ENCODE measurements around the gene LRATD1. TPM values are rescaled to one million over a fixed set of nuclear protein-coding genes. Genes with fewer than 3 reads are reported as not detected.

The LRATD1 gene
- total and polyA plus RNA-seq, 4 donors: 3.7 to 23.0 (median 9.0) TPM

DNA sequence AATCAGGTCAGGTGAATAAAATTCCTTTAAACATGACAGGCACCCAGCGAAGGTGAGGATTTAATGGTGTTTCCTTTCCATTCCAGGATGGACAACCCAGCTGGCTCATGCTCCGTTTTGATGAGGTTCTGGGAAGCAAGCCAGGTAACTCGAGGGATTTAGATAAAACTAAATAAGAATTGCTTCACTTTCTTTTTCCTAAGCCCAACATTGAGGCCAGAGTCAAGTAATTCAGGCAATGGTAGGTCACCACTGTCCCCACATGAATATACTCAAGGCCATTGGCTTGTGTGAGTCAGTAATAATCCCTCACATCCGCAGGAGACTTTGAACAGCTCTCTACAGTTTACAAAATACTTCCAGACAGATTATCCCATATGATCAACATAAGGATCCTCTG lies 16.2 kb upstream of the LRATD1 start:
- no peak overlapping the region for H3K4me3 ChIP-seq
- H3K9ac ChIP-seq (ENCODE audit: insufficient read depth in 1 of 2, low read length in 2 of 2): no peak overlapping the region
- TF ChIP-seq, protein P1, sequence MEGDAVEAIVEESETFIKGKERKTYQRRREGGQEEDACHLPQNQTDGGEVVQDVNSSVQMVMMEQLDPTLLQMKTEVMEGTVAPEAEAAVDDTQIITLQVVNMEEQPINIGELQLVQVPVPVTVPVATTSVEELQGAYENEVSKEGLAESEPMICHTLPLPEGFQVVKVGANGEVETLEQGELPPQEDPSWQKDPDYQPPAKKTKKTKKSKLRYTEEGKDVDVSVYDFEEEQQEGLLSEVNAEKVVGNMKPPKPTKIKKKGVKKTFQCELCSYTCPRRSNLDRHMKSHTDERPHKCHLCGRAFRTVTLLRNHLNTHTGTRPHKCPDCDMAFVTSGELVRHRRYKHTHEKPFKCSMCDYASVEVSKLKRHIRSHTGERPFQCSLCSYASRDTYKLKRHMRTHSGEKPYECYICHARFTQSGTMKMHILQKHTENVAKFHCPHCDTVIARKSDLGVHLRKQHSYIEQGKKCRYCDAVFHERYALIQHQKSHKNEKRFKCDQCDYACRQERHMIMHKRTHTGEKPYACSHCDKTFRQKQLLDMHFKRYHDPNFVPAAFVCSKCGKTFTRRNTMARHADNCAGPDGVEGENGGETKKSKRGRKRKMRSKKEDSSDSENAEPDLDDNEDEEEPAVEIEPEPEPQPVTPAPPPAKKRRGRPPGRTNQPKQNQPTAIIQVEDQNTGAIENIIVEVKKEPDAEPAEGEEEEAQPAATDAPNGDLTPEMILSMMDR (IDR thresholded peaks at IDR 0.05; ENCODE audit: control extremely low read depth, extremely low read depth): no peak
- WGBS, 2 donors: 64 to 71% methylated on average over 4 of the region's 4 CpGs
- H3K27me3 ChIP-seq (ENCODE audit: control insufficient read depth in 3 of 3, insufficient read depth in 3 of 3, low read length in 2 of 3): peaks cover 0 to 4% (median 0%) of the 10 kb centered on the region in 3 donors
- H3K36me3 ChIP-seq (ENCODE audit: control insufficient read depth in 4 of 4, insufficient read depth in 4 of 4, low read length in 4 of 4): no peaks in the 10 kb centered on the region
- H3K27ac ChIP-seq (ENCODE audit: low read depth in 1 of 2, low read length in 1 of 2): no peak overlapping the region
- no peaks in the 10 kb centered on the region for H3K4me1 ChIP-seq (ENCODE audit: control insufficient read depth in 5 of 5, insufficient read depth in 5 of 5, low read length in 5 of 5)
- ATAC-seq (ENCODE audit: insufficient read depth, low FRiP score) (no peak), DNase-seq (no peak)
- no peaks in the 10 kb centered on the region for H3K9me3 ChIP-seq (ENCODE audit: control insufficient read depth in 4 of 4, insufficient read depth in 3 of 4, low read length in 3 of 4)

DNA sequence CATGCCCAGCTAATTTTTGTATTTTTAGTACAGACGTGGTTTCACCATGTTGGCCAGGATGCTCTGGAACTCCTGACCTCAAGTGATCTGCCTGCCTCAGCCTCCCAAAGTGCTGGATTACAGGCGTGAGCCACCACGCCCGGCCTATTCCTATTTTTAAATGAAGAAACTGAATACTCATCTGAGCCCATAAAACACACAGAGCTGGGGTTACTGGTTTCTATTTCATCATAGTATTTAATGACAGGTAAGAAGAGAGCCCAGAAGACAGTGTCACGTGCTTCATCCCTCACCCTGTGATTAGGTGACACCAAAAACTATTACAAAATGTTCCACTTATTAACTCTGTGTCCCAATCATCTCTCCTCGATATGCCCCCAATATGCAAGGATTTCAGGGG lies 15.6 kb upstream of the LRATD1 start:
- no peak overlapping the region for H3K9ac ChIP-seq (ENCODE audit: insufficient read depth in 1 of 2, low read length in 2 of 2)
- no peak for DNase-seq
- H3K9me3 ChIP-seq (ENCODE audit: control insufficient read depth in 4 of 4, insufficient read depth in 3 of 4, low read length in 3 of 4): no peaks in the 10 kb centered on the region
- 91 to 93% methylated on average over 6 of the region's 6 CpGs for WGBS, 2 donors
- H3K36me3 ChIP-seq (ENCODE audit: control insufficient read depth in 4 of 4, insufficient read depth in 4 of 4, low read length in 4 of 4): no peaks in the 10 kb centered on the region
- TF ChIP-seq, protein P1 (IDR thresholded peaks at IDR 0.05; ENCODE audit: control extremely low read depth, extremely low read depth): no peak
- H3K27ac ChIP-seq (ENCODE audit: low read depth in 1 of 2, low read length in 1 of 2): no peak overlapping the region
- H3K4me1 ChIP-seq (ENCODE audit: control insufficient read depth in 5 of 5, insufficient read depth in 5 of 5, low read length in 5 of 5): no peaks in the 10 kb centered on the region
- no peak for ATAC-seq (ENCODE audit: insufficient read depth, low FRiP score)
- H3K27me3 ChIP-seq (ENCODE audit: control insufficient read depth in 3 of 3, insufficient read depth in 3 of 3, low read length in 2 of 3): peaks cover 0 to 4% (median 0%) of the 10 kb centered on the region in 3 donors
- H3K4me3 ChIP-seq: no peak overlapping the region

DNA sequence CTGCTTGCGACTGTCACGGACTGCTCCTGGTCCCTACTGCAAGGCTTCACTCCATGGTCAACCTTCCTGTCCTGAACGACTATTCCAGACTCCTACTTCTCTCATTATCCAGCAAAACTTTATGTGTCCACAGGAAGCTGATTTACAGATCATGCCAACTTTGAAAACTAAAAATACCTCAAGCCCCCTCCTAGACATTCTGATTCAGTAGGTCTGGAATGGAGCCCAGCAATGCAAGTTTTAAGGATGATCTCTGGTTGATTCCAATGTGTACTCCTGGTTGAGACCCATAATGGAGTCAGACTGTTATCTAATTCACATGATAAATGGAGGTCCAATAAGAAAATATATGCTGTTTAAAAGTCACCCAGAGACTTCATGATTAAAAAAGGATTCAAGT lies 13.1 kb upstream of the LRATD1 start:
- H3K4me3 ChIP-seq: no peak overlapping the region
- ATAC-seq (ENCODE audit: insufficient read depth, low FRiP score) (no peak), DNase-seq (no peak)
- WGBS, 2 donors: 73 to 80% methylated on average over 3 of the region's 3 CpGs
- TF ChIP-seq, protein P1 (IDR thresholded peaks at IDR 0.05; ENCODE audit: control extremely low read depth, extremely low read depth): no peak
- H3K4me1 ChIP-seq (ENCODE audit: control insufficient read depth in 5 of 5, insufficient read depth in 5 of 5, low read length in 5 of 5): no peaks in the 10 kb centered on the region
- H3K27ac ChIP-seq (ENCODE audit: low read depth in 1 of 2, low read length in 1 of 2): no peak overlapping the region
- no peaks in the 10 kb centered on the region for H3K27me3 ChIP-seq (ENCODE audit: control insufficient read depth in 3 of 3, insufficient read depth in 3 of 3, low read length in 2 of 3)
- no peaks in the 10 kb centered on the region for H3K36me3 ChIP-seq (ENCODE audit: control insufficient read depth in 4 of 4, insufficient read depth in 4 of 4, low read length in 4 of 4)
- no peaks in the 10 kb centered on the region for H3K9me3 ChIP-seq (ENCODE audit: control insufficient read depth in 4 of 4, insufficient read depth in 3 of 4, low read length in 3 of 4)
- no peak overlapping the region for H3K9ac ChIP-seq (ENCODE audit: insufficient read depth in 1 of 2, low read length in 2 of 2)

DNA sequence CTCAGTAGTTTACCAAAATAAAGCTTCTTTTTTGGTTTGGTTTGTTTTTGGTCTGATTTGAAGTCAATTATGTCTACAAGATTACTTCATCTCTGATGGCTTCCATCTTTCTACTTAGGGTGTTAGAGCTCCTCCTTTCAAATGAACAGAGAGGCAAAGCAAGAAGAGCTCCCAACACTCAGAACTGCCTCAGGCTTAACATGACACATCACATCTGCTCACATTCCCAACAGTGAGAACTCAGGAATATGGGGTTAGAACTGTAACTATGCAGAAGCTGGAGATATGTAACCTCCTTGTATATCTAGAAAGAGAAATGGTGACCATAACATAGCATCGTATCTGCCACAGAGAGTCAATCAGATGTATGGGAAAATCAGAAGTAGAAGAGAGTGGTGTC lies 11.4 kb upstream of the LRATD1 start:
- Histone ChIP-seq H3K9me3 (ENCODE audit: control insufficient read depth in 4 of 4, insufficient read depth in 3 of 4, low read length in 3 of 4) (no peaks in the 10 kb centered on the region), H3K36me3 (ENCODE audit: control insufficient read depth in 4 of 4, insufficient read depth in 4 of 4, low read length in 4 of 4) (no peaks in the 10 kb centered on the region), H3K4me3 (no peak overlapping the region), H3K9ac (ENCODE audit: insufficient read depth in 1 of 2, low read length in 2 of 2) (no peak overlapping the region), H3K4me1 (ENCODE audit: control insufficient read depth in 5 of 5, insufficient read depth in 5 of 5, low read length in 5 of 5) (no peaks in the 10 kb centered on the region), H3K27ac (ENCODE audit: low read depth in 1 of 2, low read length in 1 of 2) (no peak overlapping the region), H3K27me3 (ENCODE audit: control insufficient read depth in 3 of 3, insufficient read depth in 3 of 3, low read length in 2 of 3) (no peaks in the 10 kb centered on the region)
- no peak for DNase-seq
- WGBS, 2 donors: 90 to 95% methylated on average over 1 of the region's 1 CpG
- no peak for ATAC-seq (ENCODE audit: insufficient read depth, low FRiP score)
- TF ChIP-seq, protein P1 (IDR thresholded peaks at IDR 0.05; ENCODE audit: control extremely low read depth, extremely low read depth): no peak

All from lung (tissue), 12 donors.